ENCODE results near the gene MYO18A.

- no peak for TF ChIP-seq CTCF (tag by site-specific recombination; IDR thresholded peaks at IDR 0.05)
- TF ChIP-seq ZNF274 (IDR thresholded peaks at IDR 0.05; ENCODE audit: low read length): no peak
- TF ChIP-seq ZNF274 (tag by site-specific recombination; IDR thresholded peaks at IDR 0.05; ENCODE audit: borderline replicate concordance): no peak
- TF ChIP-seq ATF2 (tag by site-specific recombination; IDR thresholded peaks at IDR 0.05; ENCODE audit: low read depth): no peak
- TF ChIP-seq ZNF23 (tag by site-specific recombination; IDR thresholded peaks at IDR 0.05; ENCODE audit: borderline replicate concordance): no peak
- TF ChIP-seq ZNF747 (tag by site-specific recombination; IDR thresholded peaks at IDR 0.05): no peak
- TF ChIP-seq ZBTB8A (tag by site-specific recombination; IDR thresholded peaks at IDR 0.05): no peak
- TF ChIP-seq ZNF202 (tag by site-specific recombination; IDR thresholded peaks at IDR 0.05; ENCODE audit: borderline replicate concordance): no peak
- no peak for TF ChIP-seq ZSCAN30 (tag by site-specific recombination; IDR thresholded peaks at IDR 0.05)
- TF ChIP-seq ZNF707 (tag by site-specific recombination; IDR thresholded peaks at IDR 0.05): no peak
- no peak for TF ChIP-seq AEBP2 (tag by site-specific recombination; IDR thresholded peaks at IDR 0.05; ENCODE audit: borderline replicate concordance)
- no peak for TF ChIP-seq ZNF530 (tag by site-specific recombination; IDR thresholded peaks at IDR 0.05; ENCODE audit: low read depth)
Measured at GRCh38 chr17:29149431-29150064, 30.6 kb downstream of the MYO18A start.

Data from HEK293 (cell line).